Pancreas (tissue), 10 donors: ENCODE data around the gene PFDN2. TPM values are rescaled to one million over a fixed set of nuclear protein-coding genes. Genes with fewer than 3 reads are reported as not detected.

Experiments used
- ATAC-seq, 4 donors: fragments of 200-7000 bp; cut with Tn5 transposase; one replicate each; pipeline versions ENCODE4 v1.8.0 to v1.9.1; 2020; ENCODE audit warnings: mild to moderate bottlenecking in 4 of 4, moderate library complexity in 4 of 4
- DNase-seq, 6 donors: peaks; one replicate each; pipeline ENCODE4 v3.0.0-alpha.2; 2020
- FAIRE-seq: peaks from 2 replicates; lab custom pipeline; 2012; peaks lifted over from hg19 to GRCh38; lab: Jason Lieb, UNC
- H3K27ac ChIP-seq, 4 donors: fragments of 200-600 bp; sonication (generic); 1 replicate in 3 of 4; 2 replicates in 1 of 4; pipeline versions ENCODE4 v1.5.0 to v1.8.0; 2020
- H3K27me3 ChIP-seq, 4 donors: fragments of 200-600 bp; one replicate each; pipeline ENCODE4 v1.8.0; 2021
- H3K36me3 ChIP-seq, 3 donors: fragments of 200-600 bp; sonication (generic) in 1 of 3; one replicate each; pipeline versions ENCODE4 v1.5.0 to v1.8.0; 2020 to 2021
- H3K4me1 ChIP-seq, 3 donors: fragments of 200-600 bp; one replicate each; pipeline ENCODE4 v1.8.0; 2021
- H3K4me3 ChIP-seq, 4 donors: fragments of 200-600 bp; sonication (generic) in 2 of 4; one replicate each; pipeline versions ENCODE4 v1.5.0 to v1.8.0; 2020 to 2021
- H3K9me3 ChIP-seq, 4 donors: fragments of 200-600 bp; one replicate each; pipeline ENCODE4 v1.8.0; 2021
- CTCF ChIP-seq, 4 donors: fragments of 200-600 bp; sonication (generic) in 3 of 4; IDR thresholded peaks; one replicate each; pipeline versions ENCODE4 v1.5.0 to v1.8.0; 2021; ENCODE audit warnings: antibody characterized with exemption in 4 of 4
- WGBS, 2 donors: extraction: QIAGEN DNeasy Blood & Tissue Kit; methylation state at CpG; one replicate each; pipeline ENCODE4 v1.1.7; 2013; 5-methylcytosine and 5-hydroxymethylcytosine counted together
- intact Hi-C, 3 donors: fragments of 100-400 bp; cut with DNase I; formaldehyde crosslinking; loops; one replicate each; pipeline versions ENCODE4 v1.11.1 to v1.14.2; 2022
- polyA plus RNA-seq, 2 donors: library from polyadenylated mRNA; stranded (reverse); fragments of 200-250 nt; gene quantifications; one replicate each; pipeline ENCODE4 v1.2.3, GENCODE V29; 2013
- total RNA-seq, 6 donors: library from RNA; stranded (reverse); fragmentation: NEBNext Ultra II Directional in 4 of 6; extraction: Animal tissue kit (Norgen Biotek cat#: 25700) in 4 of 6; gene quantifications; one replicate each; pipeline versions ENCODE4 v1.2.1 to v1.2.4, GENCODE V29; 2021 to 2023
- donor health status: healthy with polysubstance abuse.
- donor health status: DM: no; HTN: no; CAD: no; lungs with moderate emphysema.
- donor health status: DM: no; HTN: no; CAD: no.
- donor health status: control.
- donor health status: control.
- donor health status: Bipolar disorder and iron deficiency.
- donor health status: DM: yes; HTN: yes; CAD: no.
- donor health status: DM: no; HTN: no; CAD: no.
- donor health status: DM: no; HTN: no; CAD: no.
- donor health status: DM: yes; HTN: yes; CAD: no.

The PFDN2 gene
- total and polyA plus RNA-seq, 8 donors, result 9.8 to 91.6 (median 18.7) TPM

- 74 to 77% methylated on average over 5 of the region's 5 CpGs for WGBS, 2 donors
These were observed 36.3 kb downstream of the PFDN2 start for GRCh38 chr1:161081519-161081918.

DNA sequence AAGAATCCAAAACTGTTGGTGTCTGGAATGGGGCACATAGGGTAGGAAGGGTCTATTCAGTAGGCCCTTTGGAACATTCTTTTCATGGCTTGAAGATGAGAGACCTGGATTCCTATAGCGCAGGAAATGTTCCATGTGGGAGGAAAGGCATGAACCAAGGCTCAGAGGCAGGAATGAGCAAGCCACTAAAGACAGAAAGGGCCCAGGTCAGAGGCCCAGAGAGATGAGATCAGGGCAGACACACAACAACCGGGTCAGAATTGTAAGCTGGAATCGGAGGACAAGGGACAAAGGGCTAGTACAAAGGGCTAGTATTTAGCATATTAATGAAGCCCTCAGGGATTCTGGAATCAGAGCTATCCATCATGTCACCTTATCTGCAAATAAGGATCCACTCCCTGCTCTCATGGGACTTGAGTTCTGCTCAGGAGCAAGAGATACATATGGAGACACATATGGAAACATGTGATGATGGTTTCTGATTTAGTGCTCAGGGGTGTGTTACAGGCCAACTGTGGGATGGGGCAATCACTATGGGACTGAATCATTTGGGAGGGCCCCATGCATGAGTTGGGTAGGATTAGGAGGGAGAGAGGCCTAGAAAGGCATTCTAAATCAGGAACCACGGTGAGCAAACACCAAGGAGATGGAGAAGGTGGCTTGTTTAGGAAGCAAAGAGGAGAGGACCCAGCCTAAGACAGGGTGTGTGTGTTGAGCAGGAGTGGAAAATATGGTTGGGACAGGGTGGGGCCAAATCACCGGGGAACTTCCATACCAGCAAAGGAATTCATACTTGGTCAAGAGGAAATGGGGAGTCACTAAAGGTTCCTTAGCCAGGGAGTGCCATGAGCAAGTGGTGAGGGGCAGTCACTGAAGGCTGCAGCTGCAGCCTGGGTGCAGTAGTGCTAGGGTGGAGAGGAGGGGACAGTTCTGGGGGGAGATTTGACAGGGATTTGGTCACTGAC lies 37.1 kb downstream of the PFDN2 start:
- TF ChIP-seq CTCF (IDR thresholded peaks at IDR 0.05), result no peak
- H3K27ac ChIP-seq, result no peak overlapping the region
- H3K4me3 ChIP-seq, result no peak overlapping the region
- H3K9me3 ChIP-seq, result no peaks in the 10 kb centered on the region
- intact Hi-C loops, result no loop called here
- no peaks in the 10 kb centered on the region for H3K36me3 ChIP-seq
- FAIRE-seq (no peak), DNase-seq (no peak), ATAC-seq (no peak)
- H3K27me3 ChIP-seq, result no peaks in the 10 kb centered on the region
- H3K4me1 ChIP-seq, result peaks cover 0 to 17% (median 13%) of the 10 kb centered on the region in 3 donors
- WGBS, 2 donors, result 84% methylated on average over 5 of the region's 5 CpGs

More at GRCh38 chr1:161081519-161081918, 36.3 kb downstream of the PFDN2 start:
- Histone ChIP-seq H3K4me1 (peaks cover 0 to 17% (median 17%) of the 10 kb centered on the region in 3 donors), H3K27me3 (no peaks in the 10 kb centered on the region), H3K27ac (no peak overlapping the region), H3K9me3 (no peaks in the 10 kb centered on the region), H3K36me3 (no peaks in the 10 kb centered on the region), H3K4me3 (no peak overlapping the region)
- DNase-seq (no peak), FAIRE-seq (no peak), ATAC-seq (no peak)
- no peak for TF ChIP-seq CTCF (IDR thresholded peaks at IDR 0.05)
- intact Hi-C loops, result no loop called here

DNA sequence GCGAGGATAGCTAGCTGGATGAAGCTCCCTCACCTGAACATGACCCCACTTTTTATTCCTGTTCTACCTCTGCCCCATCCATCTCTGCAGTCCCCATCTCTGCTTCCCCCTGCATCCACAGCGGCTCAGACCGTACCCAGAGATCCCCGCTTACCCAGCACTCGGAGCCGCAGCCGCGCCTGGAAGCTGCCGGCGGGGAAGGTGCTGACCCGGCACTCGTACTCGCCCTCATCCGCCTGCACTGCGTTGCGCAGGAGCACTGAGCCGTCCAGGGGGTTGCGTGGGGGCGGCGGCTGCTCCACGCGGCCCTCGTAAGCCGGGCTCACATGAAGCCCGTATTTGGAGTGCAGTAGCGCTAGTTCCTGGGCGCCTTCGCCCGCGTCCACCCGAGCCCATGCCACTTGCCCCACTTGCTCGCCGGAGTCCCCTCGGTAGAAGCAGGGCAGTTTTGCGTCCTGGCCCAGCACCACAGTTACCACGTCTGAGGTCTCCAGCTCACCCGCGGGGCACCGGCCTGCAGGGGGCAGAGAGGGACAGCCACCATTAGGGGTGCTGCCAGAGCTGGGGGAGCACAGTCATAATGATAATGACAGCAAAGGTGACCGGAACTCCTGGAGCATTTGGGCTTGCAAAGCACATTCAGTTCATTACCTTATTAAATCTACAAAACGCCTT lies 38.3 kb downstream of the PFDN2 start:
- DNase-seq (no peak), ATAC-seq (no peak), FAIRE-seq (no peak)
- TF ChIP-seq CTCF (IDR thresholded peaks at IDR 0.05), result no peak
- no peaks in the 10 kb centered on the region for H3K9me3 ChIP-seq
- H3K27ac ChIP-seq, result no peak overlapping the region
- peaks cover 0 to 17% (median 13%) of the 10 kb centered on the region in 3 donors for H3K4me1 ChIP-seq
- H3K27me3 ChIP-seq, result no peaks in the 10 kb centered on the region
- no peak overlapping the region for H3K4me3 ChIP-seq
- H3K36me3 ChIP-seq, result no peaks in the 10 kb centered on the region
- intact Hi-C loops, result no loop called here
- WGBS, 2 donors, result 82 to 84% methylated on average over 41 of the region's 41 CpGs

- DNase-seq, result no peak
- H3K4me3 ChIP-seq, result no peak overlapping the region
- H3K27ac ChIP-seq, result no peak overlapping the region
- H3K4me1 ChIP-seq, result no peaks in the 10 kb centered on the region
- no peaks in the 10 kb centered on the region for H3K27me3 ChIP-seq
- TF ChIP-seq CTCF (IDR thresholded peaks at IDR 0.05), result no peak
- no peaks in the 10 kb centered on the region for H3K36me3 ChIP-seq
- WGBS, 2 donors, result 82 to 85% methylated on average over 9 of the region's 9 CpGs
- no peaks in the 10 kb centered on the region for H3K9me3 ChIP-seq
- intact Hi-C loops, result no loop called here
- ATAC-seq, result no peak
- FAIRE-seq, result no peak
These were observed 40.4 kb downstream of the PFDN2 start for GRCh38 chr1:161077426-161077825.
